IMR-90 (cell line): ENCODE data around the gene CMTM6. TPM values are rescaled to one million over a fixed set of nuclear protein-coding genes. Genes with fewer than 3 reads are reported as not detected.
A peak's percentile ranks its signal among the peaks of the same experiment; 100 is the strongest.

ENCODE experiments used
- ATAC-seq: fragments of 200-7000 bp; cut with Tn5 transposase; 2 replicates; pipeline ENCODE4 v1.9.1; 2020; ENCODE audit warnings: low read depth, mild to moderate bottlenecking, moderate library complexity
- BruUV-seq: library from RNA; stranded (reverse); fragments of 400-500 nt; replicated peaks from 2 replicates; lab custom pipeline; 2021; lab: Mats Ljungman, UMichigan
- CTCF ChIA-PET: fragments of 300-600 bp; formaldehyde crosslinking; extraction: SDS; loops from one replicate; lab custom pipeline; 2021; ENCODE audit warnings: antibody characterized with exemption; lab: Yijun Ruan, JAX
- POLR2A ChIA-PET: fragments of 300-600 bp; sonication (Branson Sonifier 250); formaldehyde crosslinking; loops from one replicate; lab custom pipeline; 2022; ENCODE audit warnings: antibody characterized with exemption; ENCODE audit not compliant: unreplicated experiment; lab: Charles Lee
- DNase-seq: peaks from one replicate; pipeline ENCODE4 v3.0.0; 2013
- H2AFZ ChIP-seq: replicated peaks from 2 replicates; pipeline ENCODE3; 2013; ENCODE audit warnings: low read length, mild to moderate bottlenecking; ENCODE audit not compliant: poor library complexity
- H2AK5ac ChIP-seq: 2 replicates; pipeline ENCODE4 v1.6.1; 2013; ENCODE audit warnings: low read depth, low read length, inconsistent platforms
- H2AK9ac ChIP-seq: replicated peaks from 2 replicates; pipeline ENCODE3; 2013; ENCODE audit warnings: mild to moderate bottlenecking, low read depth, low read length, moderate library complexity; ENCODE audit not compliant: poor library complexity
- H2BK120ac ChIP-seq: 2 replicates; pipeline ENCODE4 v1.6.1; 2013; ENCODE audit warnings: low read depth, low read length, inconsistent platforms
- H2BK15ac ChIP-seq: 3 replicates; pipeline ENCODE4 v1.6.1; 2013; ENCODE audit warnings: low read depth, low read length, inconsistent platforms
- H2BK20ac ChIP-seq: 2 replicates; pipeline ENCODE4 v1.6.1; 2013; ENCODE audit warnings: low read depth, mild to moderate bottlenecking, inconsistent platforms, low read length, moderate library complexity
- H2BK5ac ChIP-seq: 2 replicates; pipeline ENCODE4 v1.6.1; 2013; ENCODE audit warnings: mild to moderate bottlenecking, low read depth, low read length, inconsistent platforms; ENCODE audit not compliant: poor library complexity, severe bottlenecking
- H3K14ac ChIP-seq: replicated peaks from 2 replicates; pipeline ENCODE4 v1.6.1; 2013; ENCODE audit warnings: low read depth, low read length, inconsistent platforms
- H3K18ac ChIP-seq: 2 replicates; pipeline ENCODE4 v1.6.1; 2013; ENCODE audit warnings: low read depth, low read length, control low read depth
- H3K23ac ChIP-seq: 2 replicates; pipeline ENCODE4 v1.6.1; 2013; ENCODE audit warnings: low read depth, low read length, inconsistent platforms
- H3K27ac ChIP-seq: 2 replicates; pipeline ENCODE4 v1.5.1; 2013; ENCODE audit warnings: mild to moderate bottlenecking, control low read depth, low read length; ENCODE audit not compliant: insufficient read depth
- H3K27me3 ChIP-seq: 2 replicates; pipeline ENCODE4 v1.6.1; 2013; ENCODE audit warnings: low read length; ENCODE audit not compliant: control insufficient read depth, insufficient read depth
- H3K36me3 ChIP-seq: 2 replicates; pipeline ENCODE4 v1.6.1; 2013; ENCODE audit warnings: low read length, mixed read lengths; ENCODE audit not compliant: control insufficient read depth, insufficient read depth
- H3K4ac ChIP-seq: 2 replicates; pipeline ENCODE4 v1.6.1; 2013; ENCODE audit warnings: low read depth, low read length, inconsistent platforms
- H3K4me1 ChIP-seq: 2 replicates; pipeline ENCODE4 v1.6.1; 2013; ENCODE audit warnings: low read length, mixed read lengths; ENCODE audit not compliant: control insufficient read depth, insufficient read depth
- H3K4me2 ChIP-seq: 2 replicates; pipeline ENCODE4 v1.6.1; 2013; ENCODE audit warnings: low read depth, mild to moderate bottlenecking, control low read depth, low read length, moderate library complexity
- H3K4me3 ChIP-seq: 2 replicates; pipeline ENCODE4 v1.5.1; 2013; ENCODE audit warnings: low read depth, mild to moderate bottlenecking, control low read depth, low read length, moderate library complexity; ENCODE audit not compliant: insufficient read depth
- H3K56ac ChIP-seq: 2 replicates; pipeline ENCODE4 v1.6.1; 2013; ENCODE audit warnings: low read length, inconsistent platforms; ENCODE audit not compliant: insufficient read depth; ENCODE audit errors: extremely low read depth
- H3K79me1 ChIP-seq, 2 experiments: 2 replicates each; pipeline ENCODE4 v1.6.1; 2013; ENCODE audit warnings: low read length in 2 of 2, inconsistent platforms in 1 of 2, low read depth in 1 of 2
- H3K9ac ChIP-seq: 2 replicates; pipeline ENCODE4 v1.6.1; 2013; ENCODE audit warnings: low read depth, low read length, control low read depth
- H3K9me1 ChIP-seq: 2 replicates; pipeline ENCODE4 v1.6.1; 2013; ENCODE audit warnings: low read length, inconsistent platforms; ENCODE audit not compliant: insufficient read depth
- H3K9me3 ChIP-seq: 2 replicates; pipeline ENCODE4 v1.6.1; 2013; ENCODE audit warnings: low read length; ENCODE audit not compliant: control insufficient read depth, insufficient read depth
- H4K20me1 ChIP-seq: 2 replicates; pipeline ENCODE4 v1.6.1; 2013; ENCODE audit warnings: low read length, inconsistent platforms; ENCODE audit not compliant: insufficient read depth
- H4K5ac ChIP-seq: 2 replicates; pipeline ENCODE4 v1.6.1; 2013; ENCODE audit warnings: mild to moderate bottlenecking, low read depth, low read length, control low read depth
- H4K8ac ChIP-seq, 2 experiments: 2 replicates each; pipeline ENCODE4 v1.6.1; 2013; ENCODE audit warnings: low read depth in 2 of 2, low read length in 2 of 2, control low read depth in 1 of 2, inconsistent platforms in 1 of 2
- H4K91ac ChIP-seq: 2 replicates; pipeline ENCODE4 v1.6.1; 2013; ENCODE audit warnings: low read depth, low read length, inconsistent platforms; ENCODE audit not compliant: insufficient read depth
- BHLHE40 ChIP-seq: fragments of 150-350 bp; IDR thresholded peaks from 2 replicates; pipeline ENCODE4 v1.6.1; 2016; ENCODE audit warnings: mild to moderate bottlenecking, low read depth, low read length
- CEBPB ChIP-seq: IDR thresholded peaks from 2 replicates; pipeline ENCODE4 v1.6.1; 2012; ENCODE audit warnings: low read depth, low read length, improper control_type of control experiment
- CHD1 ChIP-seq: IDR thresholded peaks from 2 replicates; pipeline ENCODE4 v1.6.1; 2012; ENCODE audit warnings: low read depth, low read length, improper control_type of control experiment
- CTCF ChIP-seq: conservative IDR thresholded peaks from 2 replicates; pipeline ENCODE4 v1.5.1; 2012; ENCODE audit warnings: mild to moderate bottlenecking, low read depth, low read length, improper control_type of control experiment
- ELK1 ChIP-seq: fragments of 150-350 bp; IDR thresholded peaks from 2 replicates; pipeline ENCODE4 v1.6.1; 2016; ENCODE audit warnings: low read depth, mild to moderate bottlenecking, low read length, moderate library complexity, borderline replicate concordance
- FOS ChIP-seq: fragments of 150-350 bp; IDR thresholded peaks from 2 replicates; pipeline ENCODE4 v1.6.1; 2016; ENCODE audit warnings: low read depth, low read length
- MAFK ChIP-seq: IDR thresholded peaks from 2 replicates; pipeline ENCODE4 v1.6.1; 2012; ENCODE audit warnings: low read depth, low read length, improper control_type of control experiment
- NFE2L2 ChIP-seq: fragments of 150-350 bp; IDR thresholded peaks from 2 replicates; pipeline ENCODE4 v1.6.1; 2016; ENCODE audit warnings: low read depth, mild to moderate bottlenecking, low read length
- POLR2A ChIP-seq: IDR thresholded peaks from 2 replicates; pipeline ENCODE4 v1.6.1; 2012; ENCODE audit warnings: mild to moderate bottlenecking, low read depth, low read length
- RAD21 ChIP-seq: IDR thresholded peaks from 2 replicates; pipeline ENCODE4 v1.6.1; 2012; ENCODE audit warnings: low read length, improper control_type of control experiment
- RCOR1 ChIP-seq: IDR thresholded peaks from 2 replicates; pipeline ENCODE4 v1.6.1; 2012; ENCODE audit warnings: mild to moderate bottlenecking, low read length, improper control_type of control experiment; ENCODE audit not compliant: insufficient replicate concordance
- RFX5 ChIP-seq: IDR thresholded peaks from 2 replicates; pipeline ENCODE4 v1.8.0; 2012; ENCODE audit warnings: low read depth, mild to moderate bottlenecking, low read length, moderate library complexity
- SMC3 ChIP-seq: fragments of 150-350 bp; IDR thresholded peaks from 2 replicates; pipeline ENCODE4 v1.6.1; 2016; ENCODE audit warnings: low read depth, mild to moderate bottlenecking, antibody characterized with exemption, low read length, moderate library complexity
- USF2 ChIP-seq: fragments of 150-350 bp; IDR thresholded peaks from 2 replicates; pipeline ENCODE4 v1.6.1; 2017; ENCODE audit warnings: mild to moderate bottlenecking, antibody characterized with exemption, low read length, low read depth
- WGBS, 2 experiments: methylation state at CpG; one replicate each; pipeline versions ENCODE4 v1.1.5 to v1.1.7; 2013; ENCODE audit warnings: missing lambda C conversion rate in 2 of 2; ENCODE audit not compliant: insufficient read length in 1 of 2; ENCODE audit errors: extremely low coverage in 2 of 2; 5-methylcytosine and 5-hydroxymethylcytosine counted together
- dilution Hi-C: fragments of 300-500 bp; cut with HindIII; formaldehyde crosslinking; loops from one replicate; pipeline ENCODE4 v1.14.3; 2018; ENCODE audit warnings: low sequenced_read_pairs; ENCODE audit not compliant: unreplicated experiment
- in situ Hi-C: fragments of 300-500 bp; cut with MboI; formaldehyde crosslinking; loops from 3 replicates; pipeline ENCODE4 v1.14.3; 2019; ENCODE audit warnings: low sequenced_read_pairs, inconsistent platforms, mixed read lengths
- intact Hi-C: fragments of 100-400 bp; cut with micrococcal nuclease; formaldehyde crosslinking; loops from 2 replicates; pipeline ENCODE4 v1.10.0; 2022
- polyA plus RNA-seq, 3 experiments: library from polyadenylated mRNA; depleted of rRNA; stranded (reverse); fragments of >200 nt; gene quantifications; 2 replicates each; pipeline ENCODE4 v1.2.3, GENCODE V29; 2012; ENCODE audit warnings: low replicate concordance in 1 of 3
- total RNA-seq: library from RNA; depleted of rRNA; stranded (reverse); fragments of >200 nt; gene quantifications from 2 replicates; pipeline ENCODE4 v1.2.3, GENCODE V29; 2012

The CMTM6 gene
- total and polyA plus RNA-seq, 2 of the 4 experiments (the other 2 are of a cell fraction) = 29.4 to 36.6 TPM

DNA sequence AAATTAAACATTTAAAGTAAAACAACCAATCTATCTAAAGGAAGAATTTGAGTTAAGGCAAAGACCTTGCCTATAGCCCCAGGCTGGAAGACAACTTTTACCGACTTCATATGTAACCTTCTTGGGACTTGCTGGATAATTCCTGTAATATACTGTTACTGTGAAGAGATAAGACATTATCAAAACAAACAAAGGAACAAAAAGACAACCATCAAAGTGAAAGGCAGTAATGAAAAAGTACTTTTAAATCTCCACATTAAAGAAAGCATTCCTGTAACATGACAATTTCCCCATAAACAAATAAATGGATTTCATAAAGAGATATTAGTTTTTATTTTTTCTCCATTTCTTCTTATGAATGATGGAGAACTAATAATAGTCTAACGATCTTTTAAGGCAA is 2.4 kb downstream of the CMTM6 start:
- intact Hi-C loops = loop anchor here (5.0 kb wide), 1 partner anchor 108 kb away; the partner anchor contains the start of gene CMTM7
- Histone ChIP-seq H2BK20ac (no peak overlapping the region), H3K56ac (no peak overlapping the region), H3K36me3 (no peaks in the 10 kb centered on the region), H3K18ac (no peak overlapping the region), H3K4me1 (peaks cover 3% of the 10 kb centered on the region; the same call in 1 of the 2 replicates), H4K5ac (no peak overlapping the region), H3K14ac (no peak overlapping the region), H3K9me3 (no peaks in the 10 kb centered on the region), H4K8ac (no peak overlapping the region), H2BK15ac (no peak overlapping the region), H3K27ac (no peak overlapping the region), H2AK5ac (no peak overlapping the region), H3K4me3 (no peak overlapping the region), H3K23ac (no peak overlapping the region), H3K9me1 (peaks cover 3% of the 10 kb centered on the region; the same call in 1 of the 2 replicates), H2AFZ (no peak overlapping the region), H3K4me2 (peak overlapping the region; percentile 98; the same call in 1 of the 2 replicates), H4K91ac (no peak overlapping the region), H4K20me1 (peaks cover 25% of the 10 kb centered on the region), H3K9ac (no peak overlapping the region), H3K4ac (no peak overlapping the region), H2BK120ac (no peak overlapping the region), H2AK9ac (no peak overlapping the region), H3K27me3 (no peaks in the 10 kb centered on the region), H3K79me1 (peaks cover 27 to 40% of the 10 kb centered on the region in 2 experiments), H2BK5ac (no peak overlapping the region)
- CTCF ChIA-PET = interaction anchor here (0.6 kb wide), 1 partner anchor 9 kb away, joined by 3 read pairs; no protein-coding TSS in a partner anchor
- in situ Hi-C loops = no loop called here
- no CpG with 5 or more reads among the region's 2 CpGs for WGBS, 2 experiments
- ATAC-seq = no peak
- DNase-seq = peak; percentile 15
- TF ChIP-seq CTCF = no peak
- no peak for TF ChIP-seq MAFK
- TF ChIP-seq SMC3 = no peak
- no peak for TF ChIP-seq POLR2A
- no peak for TF ChIP-seq ELK1
- no peak for TF ChIP-seq CHD1
- no peak for TF ChIP-seq CEBPB
- TF ChIP-seq FOS = no peak
- TF ChIP-seq USF2 = no peak
- TF ChIP-seq RAD21 = no peak
- no peak for TF ChIP-seq RCOR1
- TF ChIP-seq RFX5 = no peak
- no peak for TF ChIP-seq NFE2L2
- no peak for TF ChIP-seq BHLHE40
- BruUV-seq = no TSS peak
- POLR2A ChIA-PET = no interaction called here
- dilution Hi-C loops = no loop called here
